Neural progenitor cell (in vitro differentiated cells): ENCODE results near the gene TMEM164.

Experiments used
- EZH2phosphoT487 ChIP-seq: fragments of 200-600 bp; sonication (generic); IDR thresholded peaks from 2 replicates; pipeline ENCODE4 v1.6.1; 2017; ENCODE audit warnings: antibody characterized with exemption
- TF ChIP-seq, protein P1 (sequence below): fragments of 200-600 bp; sonication (generic); IDR thresholded peaks from 2 replicates; pipeline ENCODE4 v1.5.1; 2017; ENCODE audit warnings: antibody characterized with exemption, mild to moderate bottlenecking

DNA sequence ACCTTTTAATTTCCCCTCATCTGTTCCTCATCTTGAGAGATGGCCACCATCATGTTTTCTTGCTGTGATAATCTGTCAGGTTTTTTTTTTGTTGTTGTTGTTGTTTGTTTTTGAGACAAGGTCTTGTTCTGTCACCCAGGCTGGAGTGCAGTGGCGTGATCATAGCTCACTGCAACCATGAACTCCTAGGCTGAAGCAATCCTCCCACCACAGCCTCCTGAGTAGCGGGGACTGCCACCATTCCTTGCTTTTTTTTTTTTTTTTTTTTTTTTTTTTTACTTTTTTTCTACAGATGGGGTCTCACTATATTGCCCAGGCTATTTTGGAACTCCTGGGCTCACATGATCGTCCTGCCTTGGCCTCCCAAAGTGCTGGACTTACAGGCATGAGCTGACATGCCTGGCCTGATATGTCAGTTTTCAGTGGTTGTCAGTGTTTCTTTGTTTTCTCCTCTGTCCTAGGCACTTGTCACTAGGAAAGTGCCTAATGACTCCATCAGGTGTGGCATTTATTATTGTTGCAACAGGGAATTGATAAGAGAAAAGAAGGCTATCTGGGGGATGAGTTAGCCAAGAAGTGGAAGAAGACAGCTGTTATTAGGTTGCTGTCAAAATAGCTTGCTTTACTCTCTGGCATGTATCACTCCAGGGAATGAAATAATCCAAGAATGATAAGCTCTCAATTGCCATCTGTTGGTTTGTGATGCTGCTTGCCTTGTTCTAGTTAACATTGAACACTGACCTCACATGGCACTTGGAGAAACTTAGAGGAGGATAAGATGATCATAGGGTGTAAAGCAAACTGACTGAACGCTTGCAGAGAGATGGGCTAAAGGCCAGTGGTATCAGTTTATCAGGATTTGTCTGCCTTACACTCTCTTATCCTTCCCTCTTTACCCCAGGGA is 41.7 kb downstream of the TMEM164 start:
- TF ChIP-seq, protein P1, sequence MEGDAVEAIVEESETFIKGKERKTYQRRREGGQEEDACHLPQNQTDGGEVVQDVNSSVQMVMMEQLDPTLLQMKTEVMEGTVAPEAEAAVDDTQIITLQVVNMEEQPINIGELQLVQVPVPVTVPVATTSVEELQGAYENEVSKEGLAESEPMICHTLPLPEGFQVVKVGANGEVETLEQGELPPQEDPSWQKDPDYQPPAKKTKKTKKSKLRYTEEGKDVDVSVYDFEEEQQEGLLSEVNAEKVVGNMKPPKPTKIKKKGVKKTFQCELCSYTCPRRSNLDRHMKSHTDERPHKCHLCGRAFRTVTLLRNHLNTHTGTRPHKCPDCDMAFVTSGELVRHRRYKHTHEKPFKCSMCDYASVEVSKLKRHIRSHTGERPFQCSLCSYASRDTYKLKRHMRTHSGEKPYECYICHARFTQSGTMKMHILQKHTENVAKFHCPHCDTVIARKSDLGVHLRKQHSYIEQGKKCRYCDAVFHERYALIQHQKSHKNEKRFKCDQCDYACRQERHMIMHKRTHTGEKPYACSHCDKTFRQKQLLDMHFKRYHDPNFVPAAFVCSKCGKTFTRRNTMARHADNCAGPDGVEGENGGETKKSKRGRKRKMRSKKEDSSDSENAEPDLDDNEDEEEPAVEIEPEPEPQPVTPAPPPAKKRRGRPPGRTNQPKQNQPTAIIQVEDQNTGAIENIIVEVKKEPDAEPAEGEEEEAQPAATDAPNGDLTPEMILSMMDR: no peak
- TF ChIP-seq EZH2phosphoT487: no peak
